BJ (cell line): ENCODE measurements around the gene CUZD1. TPM values are rescaled to one million over a fixed set of nuclear protein-coding genes. Genes with fewer than 3 reads are reported as not detected.

Source experiments
- CTCF ChIA-PET: fragments of 350-600 bp; formaldehyde crosslinking; extraction: SDS; loops from one replicate; lab custom pipeline; 2021; ENCODE audit warnings: antibody characterized with exemption, inconsistent platforms; lab: Yijun Ruan, JAX
- POLR2A ChIA-PET: fragments of 300-600 bp; sonication (Branson Sonifier 250); formaldehyde crosslinking; extraction: SDS; loops from one replicate; lab custom pipeline; 2021; ENCODE audit warnings: antibody characterized with exemption; lab: Charles Lee
- DNase-seq: peaks from one replicate; pipeline ENCODE4 v3.0.0-alpha.2; 2011; ENCODE audit warnings: low read depth
- H3K27me3 ChIP-seq: 2 replicates; pipeline ENCODE4 v1.6.0; 2011; ENCODE audit warnings: low read length; ENCODE audit not compliant: control insufficient read depth, insufficient read depth
- H3K36me3 ChIP-seq: 2 replicates; pipeline ENCODE4 v1.5.1; 2011; ENCODE audit warnings: low read length; ENCODE audit not compliant: control insufficient read depth, insufficient read depth
- H3K4me3 ChIP-seq: 2 replicates; pipeline ENCODE4 v1.5.1; 2011; ENCODE audit warnings: low read depth, mild to moderate bottlenecking, control low read depth, low read length
- polyA minus RNA-seq: library from RNA; depleted of rRNA, polyadenylated mRNA; stranded (reverse); fragments of >200 nt; gene quantifications from 2 replicates; pipeline ENCODE4 v1.2.3, GENCODE V29; 2011; rRNA and poly(A)+ RNA removed
- polyA plus RNA-seq: library from polyadenylated mRNA; depleted of rRNA; stranded (reverse); fragments of >200 nt; gene quantifications from 2 replicates; pipeline ENCODE4 v1.2.3, GENCODE V29; 2011; rRNA removed
- TF ChIP-seq, protein P1 (sequence below): IDR thresholded peaks from 2 replicates; pipeline ENCODE4 v1.5.1; 2011; ENCODE audit warnings: low read depth, mild to moderate bottlenecking, control low read depth, inconsistent platforms, low read length, moderate library complexity; ENCODE audit not compliant: insufficient read depth

CUZD1 gene, protein sequence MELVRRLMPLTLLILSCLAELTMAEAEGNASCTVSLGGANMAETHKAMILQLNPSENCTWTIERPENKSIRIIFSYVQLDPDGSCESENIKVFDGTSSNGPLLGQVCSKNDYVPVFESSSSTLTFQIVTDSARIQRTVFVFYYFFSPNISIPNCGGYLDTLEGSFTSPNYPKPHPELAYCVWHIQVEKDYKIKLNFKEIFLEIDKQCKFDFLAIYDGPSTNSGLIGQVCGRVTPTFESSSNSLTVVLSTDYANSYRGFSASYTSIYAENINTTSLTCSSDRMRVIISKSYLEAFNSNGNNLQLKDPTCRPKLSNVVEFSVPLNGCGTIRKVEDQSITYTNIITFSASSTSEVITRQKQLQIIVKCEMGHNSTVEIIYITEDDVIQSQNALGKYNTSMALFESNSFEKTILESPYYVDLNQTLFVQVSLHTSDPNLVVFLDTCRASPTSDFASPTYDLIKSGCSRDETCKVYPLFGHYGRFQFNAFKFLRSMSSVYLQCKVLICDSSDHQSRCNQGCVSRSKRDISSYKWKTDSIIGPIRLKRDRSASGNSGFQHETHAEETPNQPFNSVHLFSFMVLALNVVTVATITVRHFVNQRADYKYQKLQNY
- polyA plus RNA-seq (0.64 and 0.85 TPM in 2 replicates), polyA minus RNA-seq (0.28 and 0.82 TPM in 2 replicates)

DNA sequence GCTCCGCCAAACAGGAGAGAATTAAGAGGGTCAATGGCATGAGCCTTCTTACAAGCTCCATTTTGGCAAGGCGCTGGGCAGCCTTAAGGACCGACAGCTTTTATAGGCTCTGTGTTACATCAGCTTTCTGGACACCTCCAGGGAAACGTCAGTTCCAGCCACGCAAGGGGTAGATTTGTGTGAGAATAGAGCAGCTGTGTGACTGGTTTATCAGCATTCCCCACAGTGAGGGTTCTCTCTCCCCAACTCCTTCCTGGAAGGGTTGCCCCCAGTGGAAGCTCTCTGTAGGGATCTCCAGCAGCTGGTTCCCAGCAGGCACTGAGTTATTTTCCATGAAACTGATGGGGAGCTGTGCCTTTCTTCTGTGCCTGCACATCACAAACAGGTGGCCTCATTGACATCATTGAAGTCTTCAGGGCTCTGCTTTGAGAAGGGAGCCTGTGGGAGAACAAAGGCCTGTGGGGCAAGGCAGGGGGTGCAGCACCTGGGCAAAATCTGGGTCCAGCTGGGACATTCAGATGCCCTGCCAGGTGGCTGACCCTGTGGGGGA is at the start of gene CUZD1:
Gene CUZD1, minus strand, starts transcription at position 75 of the 550 bp plus-strand sequence. Its CDS starts 14 bp downstream, at position 61.
- Histone ChIP-seq H3K36me3 (no peaks in the 10 kb centered on the region; the same call in 1 of the 2 replicates), H3K4me3 (no peak within 1 kb of the TSS), H3K27me3 (no peaks in the 10 kb centered on the region)
- POLR2A ChIA-PET, result no interaction called here
- TF ChIP-seq, protein P1, sequence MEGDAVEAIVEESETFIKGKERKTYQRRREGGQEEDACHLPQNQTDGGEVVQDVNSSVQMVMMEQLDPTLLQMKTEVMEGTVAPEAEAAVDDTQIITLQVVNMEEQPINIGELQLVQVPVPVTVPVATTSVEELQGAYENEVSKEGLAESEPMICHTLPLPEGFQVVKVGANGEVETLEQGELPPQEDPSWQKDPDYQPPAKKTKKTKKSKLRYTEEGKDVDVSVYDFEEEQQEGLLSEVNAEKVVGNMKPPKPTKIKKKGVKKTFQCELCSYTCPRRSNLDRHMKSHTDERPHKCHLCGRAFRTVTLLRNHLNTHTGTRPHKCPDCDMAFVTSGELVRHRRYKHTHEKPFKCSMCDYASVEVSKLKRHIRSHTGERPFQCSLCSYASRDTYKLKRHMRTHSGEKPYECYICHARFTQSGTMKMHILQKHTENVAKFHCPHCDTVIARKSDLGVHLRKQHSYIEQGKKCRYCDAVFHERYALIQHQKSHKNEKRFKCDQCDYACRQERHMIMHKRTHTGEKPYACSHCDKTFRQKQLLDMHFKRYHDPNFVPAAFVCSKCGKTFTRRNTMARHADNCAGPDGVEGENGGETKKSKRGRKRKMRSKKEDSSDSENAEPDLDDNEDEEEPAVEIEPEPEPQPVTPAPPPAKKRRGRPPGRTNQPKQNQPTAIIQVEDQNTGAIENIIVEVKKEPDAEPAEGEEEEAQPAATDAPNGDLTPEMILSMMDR, result no peak
- CTCF ChIA-PET, result interaction anchor here (1.0 kb wide), 1 partner anchor 8 kb away, joined by 4 read pairs; no protein-coding TSS in a partner anchor
- DNase-seq, result no peak

DNA sequence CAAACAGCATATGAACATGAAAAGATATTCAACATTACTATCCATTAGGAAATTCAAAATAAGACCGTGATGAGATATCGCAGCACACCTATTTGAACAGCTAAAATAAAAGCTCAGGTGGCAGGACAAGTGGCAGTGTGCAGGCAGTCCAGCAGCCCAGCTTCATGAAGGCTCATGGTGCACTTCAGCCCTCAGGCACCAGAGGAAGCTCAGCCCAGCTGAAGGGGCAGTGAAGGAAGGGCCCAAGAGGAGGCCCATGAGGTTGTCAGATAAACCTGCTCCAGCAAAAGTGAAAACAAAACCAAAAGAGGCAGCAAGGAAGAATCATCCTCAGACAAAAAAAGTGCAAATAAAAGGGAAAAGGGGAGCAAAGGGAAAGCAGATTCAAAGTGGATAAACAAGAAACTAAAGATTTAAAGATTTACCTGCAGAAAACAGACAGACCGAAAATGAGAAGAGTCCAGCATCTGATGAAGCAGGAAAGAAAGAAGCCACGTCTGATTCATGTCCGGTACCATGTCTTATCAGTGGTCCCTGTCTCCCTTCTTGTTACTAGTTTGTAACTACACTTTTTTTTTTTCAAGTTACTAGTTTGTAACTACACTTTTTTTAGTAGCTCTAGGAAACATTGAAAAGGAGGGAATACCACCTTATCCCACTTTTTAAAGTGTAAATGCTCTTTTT is 48.7 kb upstream of the CUZD1 start:
- DNase-seq, result no peak
- TF ChIP-seq, protein P1, result no peak
- no peaks in the 10 kb centered on the region for H3K36me3 ChIP-seq
- H3K4me3 ChIP-seq, result no peak overlapping the region
- ChIA-PET CTCF (no interaction called here), POLR2A (no interaction called here)
- H3K27me3 ChIP-seq, result no peaks in the 10 kb centered on the region

DNA sequence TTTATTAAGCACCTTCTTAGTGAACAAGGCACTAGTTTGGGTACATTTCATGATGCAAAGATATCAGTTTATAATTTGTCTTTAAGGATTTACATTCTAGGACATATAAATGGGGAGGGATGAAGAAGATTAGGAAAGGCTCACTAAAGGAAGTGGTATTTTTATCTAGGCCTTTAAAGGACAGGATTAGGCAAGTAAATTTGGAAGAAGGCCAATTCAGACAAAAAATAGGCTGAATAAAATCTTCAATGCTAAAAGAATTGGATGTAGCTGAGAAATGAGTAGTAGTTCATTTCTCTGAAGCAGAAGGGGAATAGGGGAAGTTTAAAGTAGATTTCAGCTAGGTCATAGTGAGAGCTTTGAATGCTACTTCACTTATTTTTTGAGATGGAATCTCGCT is 38.5 kb upstream of the CUZD1 start:
- no peaks in the 10 kb centered on the region for H3K27me3 ChIP-seq
- no peak overlapping the region for H3K4me3 ChIP-seq
- CTCF ChIA-PET, result no interaction called here
- no peaks in the 10 kb centered on the region for H3K36me3 ChIP-seq
- no peak for DNase-seq
- TF ChIP-seq, protein P1, result no peak
- POLR2A ChIA-PET, result no interaction called here

DNA sequence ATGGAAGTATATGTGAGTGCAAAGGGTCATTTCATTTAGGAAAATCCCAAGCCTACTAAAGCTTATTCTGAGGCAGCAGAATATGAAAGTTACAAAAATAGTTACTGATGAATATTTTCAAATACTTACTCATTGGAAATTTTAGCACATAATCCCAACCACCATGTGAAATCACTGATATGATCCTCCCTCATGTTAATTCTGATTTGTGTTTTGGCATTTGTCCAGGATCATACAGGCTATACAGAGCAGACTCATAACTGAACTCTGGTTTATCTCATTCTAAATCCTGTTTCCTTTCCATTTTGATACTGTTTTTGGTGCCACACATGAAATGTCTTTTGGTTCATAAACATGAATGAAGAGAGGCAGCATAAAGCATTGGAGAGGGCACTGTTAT is 37.1 kb upstream of the CUZD1 start:
- no peak overlapping the region for H3K4me3 ChIP-seq
- ChIA-PET POLR2A (no interaction called here), CTCF (no interaction called here)
- DNase-seq, result no peak
- no peaks in the 10 kb centered on the region for H3K27me3 ChIP-seq
- TF ChIP-seq, protein P1, result no peak
- no peaks in the 10 kb centered on the region for H3K36me3 ChIP-seq
